GM21717 (cell line): ENCODE data around the gene SLC7A14.

Experiments used
- ATAC-seq: cut with Tn5 transposase; IDR thresholded peaks from one replicate; pipeline ENCODE4 v1.9.1; 2021; ENCODE audit warnings: mild to moderate bottlenecking, moderate library complexity; ENCODE audit not compliant: unreplicated experiment

Gene SLC7A14

DNA sequence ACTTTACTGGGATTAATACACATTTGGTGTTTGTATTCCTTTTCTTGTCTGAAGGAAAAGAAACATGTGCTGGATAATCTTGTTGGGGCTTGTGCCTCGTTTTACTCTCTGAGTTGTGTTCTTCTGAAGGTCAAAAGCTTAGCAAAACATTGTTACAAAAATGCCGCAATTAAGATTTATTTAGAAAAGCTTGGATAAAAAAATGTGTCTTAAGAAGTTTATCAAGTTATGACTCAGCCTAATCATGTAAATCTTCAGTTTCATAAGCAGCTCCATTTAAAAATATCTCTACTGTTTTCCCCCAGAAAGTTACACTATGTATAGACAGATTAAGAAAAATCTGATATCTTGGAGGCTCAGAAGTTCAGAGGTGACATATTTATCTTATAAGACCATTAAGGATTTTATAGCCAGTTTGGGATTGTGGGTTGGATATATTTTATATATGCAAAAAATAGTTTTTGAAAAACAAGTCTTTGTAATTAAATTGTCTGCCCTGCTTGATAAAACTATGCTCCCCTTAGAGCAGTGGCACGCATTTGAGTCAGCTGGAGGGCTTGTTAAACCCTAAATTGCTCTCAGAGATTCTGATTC is 110.7 kb downstream of the SLC7A14 start:
- no peak for ATAC-seq

- ATAC-seq = no peak
Measured at GRCh38 chr3:170473358-170473757, 112.5 kb downstream of the SLC7A14 start.

DNA sequence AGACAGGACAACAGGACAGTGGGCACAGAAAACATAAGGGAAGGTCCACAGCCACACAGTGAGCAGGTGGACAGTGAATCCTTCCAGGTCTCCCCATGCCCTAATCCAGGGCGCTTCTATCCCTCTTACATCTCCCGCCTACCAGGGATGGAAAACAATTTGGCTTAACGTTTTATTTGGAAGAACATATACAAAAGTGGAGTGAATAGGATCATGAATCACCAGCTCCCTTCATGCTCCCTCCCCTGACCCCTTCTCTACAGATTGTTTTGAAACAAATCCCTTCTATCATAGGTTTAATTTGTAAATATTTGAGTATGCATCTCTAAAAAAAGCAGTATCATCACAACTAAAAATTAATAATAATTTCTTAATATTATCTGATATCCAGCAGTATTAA is 114.7 kb downstream of the SLC7A14 start:
- ATAC-seq = no peak

DNA sequence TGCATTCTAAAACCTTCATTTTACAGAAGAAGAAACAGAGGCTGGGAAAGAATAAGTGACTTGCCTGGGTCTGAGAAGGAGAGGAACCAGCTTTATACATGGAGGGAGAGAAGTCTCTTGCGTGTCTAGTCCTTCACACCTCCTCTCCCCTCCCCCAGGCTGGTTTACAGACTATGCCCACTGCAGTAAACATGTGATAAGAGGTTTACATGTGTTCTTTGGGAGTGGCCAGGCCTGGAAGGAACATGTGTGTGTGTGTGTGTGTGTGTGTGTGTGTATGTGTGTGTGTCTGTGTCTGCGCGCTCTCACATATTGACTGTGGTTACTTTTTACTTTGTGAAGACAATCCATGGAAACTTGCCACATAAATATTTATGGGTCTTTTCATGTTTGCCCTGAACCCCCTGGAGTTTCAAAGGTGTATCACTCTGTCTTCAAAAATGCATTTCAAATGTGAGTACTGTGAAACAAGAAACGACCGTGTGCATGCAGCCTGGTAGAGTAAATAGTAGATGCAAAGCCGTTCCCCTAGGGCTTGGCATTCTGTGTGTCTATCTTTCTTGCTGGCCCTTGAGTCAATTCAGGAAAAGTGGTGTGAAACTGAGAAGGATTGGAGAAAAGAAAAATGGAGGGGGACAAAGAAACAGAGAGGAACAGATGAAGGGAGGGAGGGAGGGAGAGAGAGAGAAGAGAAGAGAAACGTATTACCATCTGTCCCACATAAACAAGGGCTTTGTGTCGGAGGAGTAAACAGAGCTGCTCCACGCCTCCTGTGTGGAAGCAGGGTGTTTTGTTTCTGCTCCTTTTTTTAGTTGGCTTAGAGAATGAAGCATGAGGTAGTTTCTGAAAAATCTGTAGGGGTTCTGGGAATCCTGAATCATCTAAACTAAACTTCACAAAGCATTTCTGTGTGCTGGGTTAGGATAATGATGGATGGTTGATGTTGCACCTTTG is 115.5 kb downstream of the SLC7A14 start:
- no peak for ATAC-seq

DNA sequence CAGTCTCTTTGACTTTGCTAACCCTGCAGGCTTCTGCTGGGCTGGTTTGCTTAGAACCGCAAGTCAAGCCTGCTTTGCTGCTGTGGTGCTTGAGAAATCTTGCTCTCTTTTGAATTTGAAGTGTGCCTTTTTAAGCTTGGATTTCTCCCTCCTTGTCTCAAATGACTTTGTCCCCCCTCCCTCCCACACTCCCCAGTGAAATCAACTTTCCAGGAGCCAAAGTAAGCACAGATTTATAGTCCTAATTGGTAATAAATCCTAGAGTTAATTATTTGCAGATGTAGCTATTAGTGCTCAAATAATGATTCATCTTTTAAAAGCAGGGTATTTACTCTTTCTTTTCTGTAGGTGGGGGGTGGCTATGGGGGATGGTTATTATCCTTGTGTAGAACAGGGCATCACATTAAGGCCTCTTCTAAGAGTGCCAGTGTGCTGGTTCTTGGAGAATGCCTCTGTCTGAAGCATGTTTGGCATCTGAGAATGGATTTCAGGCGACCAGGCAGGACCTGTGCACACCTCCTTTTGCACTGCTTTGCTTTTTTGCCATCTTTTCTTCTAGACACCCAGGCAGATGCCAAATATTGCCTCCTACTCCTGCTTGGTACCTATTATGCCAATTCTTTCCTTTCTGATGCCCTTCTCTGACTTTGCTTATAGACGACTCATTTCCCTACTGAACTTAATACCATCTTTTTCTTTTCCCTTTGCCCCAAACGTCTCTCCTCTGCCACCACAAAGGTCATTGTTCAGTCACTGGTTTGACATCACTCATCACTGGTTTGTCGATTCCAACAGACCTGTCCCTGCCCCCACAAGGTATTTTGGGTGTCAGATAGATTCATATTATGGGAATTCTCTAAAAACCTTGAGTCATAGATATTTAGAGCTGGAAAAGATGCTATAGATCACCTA is 116.5 kb downstream of the SLC7A14 start:
- no peak for ATAC-seq

GRCh38 chr3:170467571-170468147 is 118.2 kb downstream of the SLC7A14 start:
- no peak for ATAC-seq

- no peak for ATAC-seq
Measured at GRCh38 chr3:170467007-170467406, 118.9 kb downstream of the SLC7A14 start.

DNA sequence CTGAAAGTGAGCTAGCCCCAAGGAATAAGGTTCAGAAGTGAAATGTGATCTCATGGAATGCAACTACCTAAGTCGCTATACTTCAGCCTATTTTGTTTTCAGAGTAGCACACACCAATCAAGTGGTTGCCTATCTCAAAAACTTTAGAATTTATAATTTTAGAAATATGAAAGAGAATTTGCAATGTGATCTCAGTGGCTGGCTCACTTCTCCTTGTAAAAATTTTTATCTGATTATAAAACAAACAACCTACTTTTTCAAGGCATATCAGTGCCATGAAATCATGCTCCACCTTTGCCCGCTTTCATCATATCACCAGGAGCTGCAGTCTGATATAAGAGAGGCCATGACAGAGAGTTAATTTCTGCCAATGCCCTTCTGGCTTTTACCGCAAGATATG is 119.9 kb downstream of the SLC7A14 start:
- no peak for ATAC-seq

GRCh38 chr3:170463011-170463410 is 122.9 kb downstream of the SLC7A14 start:
- no peak for ATAC-seq

DNA sequence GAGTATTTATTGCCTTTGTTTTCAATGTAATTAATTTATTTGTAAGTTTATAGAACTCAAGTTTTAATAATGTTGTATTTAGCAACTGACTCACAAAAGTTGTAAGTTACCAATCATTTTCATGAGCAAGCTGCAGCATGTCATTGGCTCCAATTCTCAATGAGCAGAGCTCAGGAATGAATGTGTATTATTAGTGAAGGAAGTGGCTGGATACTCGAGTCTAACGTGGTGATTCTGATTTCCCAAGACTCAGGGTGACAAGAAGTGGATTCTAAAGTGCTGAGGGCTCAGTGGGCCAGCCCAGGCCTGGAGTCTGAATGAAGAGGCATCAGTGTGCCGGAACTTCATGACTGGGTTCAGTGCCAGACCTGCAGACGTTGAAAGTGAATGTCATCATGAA is 127.6 kb downstream of the SLC7A14 start:
- no peak for ATAC-seq

GRCh38 chr3:170454509-170454908 is 131.4 kb downstream of the SLC7A14 start:
- ATAC-seq = no peak

DNA sequence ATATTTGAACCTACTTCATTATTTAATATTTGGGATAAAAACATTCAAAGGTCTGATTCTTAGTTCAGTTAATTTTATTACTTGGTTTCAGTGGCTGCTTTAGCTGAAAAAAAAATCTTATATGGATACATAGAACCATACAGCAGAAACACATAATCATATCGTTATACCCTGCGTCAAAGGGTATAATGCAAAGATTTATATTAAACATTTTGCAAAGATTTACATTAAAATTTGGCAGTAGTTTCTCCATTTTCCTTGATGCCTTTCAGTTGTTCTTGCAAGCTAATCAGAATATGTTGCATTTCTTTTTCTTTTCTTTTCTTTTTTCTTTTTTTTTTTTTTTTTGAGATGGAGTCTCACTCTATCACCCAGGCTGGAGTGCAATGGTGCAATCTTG is 135.8 kb downstream of the SLC7A14 start:
- ATAC-seq = no peak

- ATAC-seq = no peak
Measured at GRCh38 chr3:170448584-170448983, 137.3 kb downstream of the SLC7A14 start.

DNA sequence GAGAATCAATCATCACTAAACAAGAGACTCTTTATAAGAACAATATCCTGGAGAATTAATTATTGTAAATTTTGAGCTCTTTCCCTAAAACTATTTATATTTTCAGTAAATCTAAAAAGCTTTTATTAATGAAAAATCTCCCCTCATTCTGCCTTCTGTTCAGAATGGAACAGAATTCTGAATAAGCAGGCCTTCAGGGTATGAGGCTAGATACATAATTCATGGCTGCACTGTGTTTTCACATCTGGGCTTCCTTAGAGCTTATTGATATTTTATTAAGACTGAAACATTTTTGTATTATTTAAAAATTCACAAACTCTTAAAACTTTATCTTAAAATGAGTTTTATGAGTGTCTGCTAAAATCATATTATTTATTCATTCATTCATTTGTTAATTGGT is 142.4 kb downstream of the SLC7A14 start:
- no peak for ATAC-seq

DNA sequence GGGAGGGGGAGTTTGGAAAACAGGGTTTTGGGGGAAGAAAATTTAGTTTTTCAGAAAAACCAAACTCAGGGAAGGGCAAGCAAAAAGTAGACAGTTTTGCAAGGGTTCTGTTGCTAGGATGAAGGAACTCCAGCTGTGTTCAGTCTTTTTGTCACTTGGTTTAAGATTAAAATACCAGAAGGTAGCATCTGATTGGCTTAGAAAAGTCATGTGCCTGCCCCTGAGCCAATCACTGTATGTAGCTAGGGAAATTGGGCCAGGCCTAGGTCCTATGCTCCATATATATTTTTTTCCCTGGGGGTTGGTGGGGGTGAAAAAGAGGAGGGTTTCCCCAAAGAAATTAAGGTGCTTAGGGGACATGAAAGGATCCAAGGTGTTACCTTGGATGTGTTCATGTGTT is 142.9 kb downstream of the SLC7A14 start:
- ATAC-seq = no peak

GRCh38 chr3:170441412-170441811 is 144.5 kb downstream of the SLC7A14 start:
- no peak for ATAC-seq

- no peak for ATAC-seq
Measured at GRCh38 chr3:170440344-170440743, 145.5 kb downstream of the SLC7A14 start.

DNA sequence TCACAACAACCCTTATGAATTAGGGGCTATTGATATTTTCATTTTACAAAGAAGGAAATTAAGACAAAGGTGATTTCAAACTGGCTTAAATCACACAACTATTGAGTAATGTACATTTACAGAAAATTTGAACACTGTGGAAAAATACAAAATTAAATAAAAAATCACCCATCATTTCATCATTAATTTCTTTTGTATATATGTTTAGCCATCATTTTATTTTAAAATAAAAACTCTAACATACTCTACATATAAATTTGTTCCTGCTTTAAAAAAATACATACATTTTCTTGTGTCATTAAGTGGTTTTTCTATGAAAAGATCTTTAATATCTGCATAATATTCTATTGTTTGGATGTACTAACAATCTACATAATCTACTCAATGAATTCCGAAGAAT is 147.0 kb downstream of the SLC7A14 start:
- no peak for ATAC-seq

DNA sequence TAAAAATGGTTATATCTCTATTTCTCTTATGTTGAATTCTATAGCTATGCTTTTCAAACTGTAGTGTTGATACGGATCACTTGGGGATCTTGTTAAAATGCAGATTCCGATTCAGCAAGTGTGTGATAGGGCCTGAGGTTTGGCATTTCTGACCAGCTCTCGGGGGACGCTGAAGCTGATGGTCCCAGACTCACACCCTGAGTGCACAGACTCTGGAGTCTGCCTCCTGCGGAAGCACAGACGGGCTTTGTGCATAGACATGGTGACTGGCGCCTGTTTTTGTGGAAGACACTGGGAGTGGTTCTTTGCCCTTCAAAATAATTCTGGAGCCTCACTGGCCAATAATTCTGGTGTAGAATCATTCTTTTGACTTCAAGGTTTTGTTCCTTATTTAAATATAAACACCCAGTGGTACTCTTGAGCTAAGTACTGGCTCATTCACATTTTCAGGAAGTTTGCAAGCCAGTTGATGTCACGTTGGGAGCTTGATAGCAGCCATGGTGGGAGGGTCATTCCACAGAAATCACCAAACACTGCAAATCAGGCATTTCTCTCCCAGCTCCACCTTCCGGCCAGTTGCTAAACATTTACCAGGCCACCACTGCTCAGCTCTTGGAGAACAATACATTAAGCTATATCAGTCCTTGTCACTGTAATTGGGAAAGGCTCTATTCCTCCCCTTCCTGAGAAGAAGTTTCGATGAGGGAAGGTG is 148.0 kb downstream of the SLC7A14 start:
- ATAC-seq = no peak

GRCh38 chr3:170437176-170437575 is 148.7 kb downstream of the SLC7A14 start:
- ATAC-seq = no peak
